ENCODE data around the gene TAS2R3. TPM values are rescaled to one million over a fixed set of nuclear protein-coding genes. Genes with fewer than 3 reads are reported as not detected.

TAS2R3 gene
- total and polyA plus RNA-seq, 2 experiments from 2014 or later = 0.87 TPM; not detected in 1

- Histone ChIP-seq H3K27ac (no peak overlapping the region), H2AFZ (no peak overlapping the region), H3K9me3 (ENCODE audit: low read depth) (no peaks in the 10 kb centered on the region), H3K4me3 (no peak overlapping the region), H3K27me3 (no peaks in the 10 kb centered on the region), H3K4me1 (ENCODE audit: insufficient read depth) (no peaks in the 10 kb centered on the region), H4K20me1 (ENCODE audit: insufficient read depth, poor library complexity, severe bottlenecking) (no peaks in the 10 kb centered on the region), H3K79me2 (no peaks in the 10 kb centered on the region), H3K4me2 (no peak overlapping the region), H3K9me2 (replicated peaks; ENCODE audit: insufficient read depth) (no peaks in the 10 kb centered on the region), H3K36me3 (replicated peaks; ENCODE audit: insufficient read depth, low read depth) (no peaks in the 10 kb centered on the region)
- 74% methylated on average over 13 of the region's 13 CpGs for WGBS (ENCODE audit: low lambda C conversion rate, missing lambda C conversion rate)
- peak; percentile 55 for DNase-seq (ENCODE audit: low spot score)
- TF ChIP-seq EZH2 (IDR thresholded peaks at IDR 0.05; ENCODE audit: borderline replicate concordance) (no peak), CTCF (IDR thresholded peaks at IDR 0.05; ENCODE audit: poor library complexity) (peak; percentile 75), EZH2phosphoT487 (IDR thresholded peaks at IDR 0.05; ENCODE audit: low read depth, severe bottlenecking, unreplicated experiment) (no peak)
These were observed 22.0 kb downstream of the TAS2R3 start for GRCh38 chr7:141785706-141786552.

- no peaks in the 10 kb centered on the region for H3K79me2 ChIP-seq
- no peak overlapping the region for H2AFZ ChIP-seq
- 100% methylated on average over 2 of the region's 2 CpGs for WGBS (ENCODE audit: low lambda C conversion rate, missing lambda C conversion rate)
- H4K20me1 ChIP-seq (ENCODE audit: insufficient read depth, poor library complexity, severe bottlenecking) = no peaks in the 10 kb centered on the region
- no peak overlapping the region for H3K4me3 ChIP-seq
- no peaks in the 10 kb centered on the region for H3K4me1 ChIP-seq (ENCODE audit: insufficient read depth)
- no peaks in the 10 kb centered on the region for H3K27me3 ChIP-seq
- H3K9me2 ChIP-seq (replicated peaks; ENCODE audit: insufficient read depth) = no peaks in the 10 kb centered on the region
- no peak overlapping the region for H3K27ac ChIP-seq
- H3K36me3 ChIP-seq (replicated peaks; ENCODE audit: insufficient read depth, low read depth) = no peaks in the 10 kb centered on the region
- no peak overlapping the region for H3K4me2 ChIP-seq
- TF ChIP-seq EZH2 (IDR thresholded peaks at IDR 0.05; ENCODE audit: borderline replicate concordance) = no peak
- TF ChIP-seq EZH2phosphoT487 (IDR thresholded peaks at IDR 0.05; ENCODE audit: low read depth, severe bottlenecking, unreplicated experiment) = no peak
- TF ChIP-seq CTCF (IDR thresholded peaks at IDR 0.05; ENCODE audit: poor library complexity) = no peak
- no peaks in the 10 kb centered on the region for H3K9me3 ChIP-seq (ENCODE audit: low read depth)
- DNase-seq (ENCODE audit: low spot score) = no peak
These were observed 24.4 kb downstream of the TAS2R3 start for GRCh38 chr7:141788296-141788695.

GRCh38 chr7:141789917-141790316, 26.0 kb downstream of the TAS2R3 start, which contains the start of gene TAS2R5:
Gene TAS2R5 (plus strand): TSS chr7:141790217. CDS start chr7:141790362, 145 bp downstream.
- no peaks in the 10 kb centered on the region for H3K9me3 ChIP-seq (ENCODE audit: low read depth)
- WGBS (ENCODE audit: low lambda C conversion rate, missing lambda C conversion rate) = 84% methylated on average over 5 of the region's 5 CpGs
- H3K79me2 ChIP-seq = no peaks in the 10 kb centered on the region
- no peaks in the 10 kb centered on the region for H4K20me1 ChIP-seq (ENCODE audit: insufficient read depth, poor library complexity, severe bottlenecking)
- no peak within 1 kb of the TSS for H2AFZ ChIP-seq
- no peaks in the 10 kb centered on the region for H3K4me1 ChIP-seq (ENCODE audit: insufficient read depth)
- TF ChIP-seq EZH2phosphoT487 (IDR thresholded peaks at IDR 0.05; ENCODE audit: low read depth, severe bottlenecking, unreplicated experiment) = no peak
- TF ChIP-seq EZH2 (IDR thresholded peaks at IDR 0.05; ENCODE audit: borderline replicate concordance) = no peak
- no peak for TF ChIP-seq CTCF (IDR thresholded peaks at IDR 0.05; ENCODE audit: poor library complexity)
- DNase-seq (ENCODE audit: low spot score) = no peak
- no peaks in the 10 kb centered on the region for H3K27me3 ChIP-seq
- H3K4me2 ChIP-seq = no peak within 1 kb of the TSS
- H3K36me3 ChIP-seq (replicated peaks; ENCODE audit: insufficient read depth, low read depth) = no peaks in the 10 kb centered on the region
- H3K27ac ChIP-seq = no peak within 1 kb of the TSS
- no peaks in the 10 kb centered on the region for H3K9me2 ChIP-seq (replicated peaks; ENCODE audit: insufficient read depth)
- H3K4me3 ChIP-seq = no peak within 1 kb of the TSS

Data from hepatocyte (in vitro differentiated cells).